CD14-positive monocyte (primary cell): ENCODE results near the gene BMPR1B. TPM values are rescaled to one million over a fixed set of nuclear protein-coding genes. Genes with fewer than 3 reads are reported as not detected.

Experiments
- DNase-seq, 3 donors: peaks; one replicate each; pipeline ENCODE4 v3.0.0-alpha.2; 2011 to 2022
- H2AFZ ChIP-seq: 2 replicates; pipeline ENCODE4 v1.6.0; 2012; ENCODE audit warnings: mild to moderate bottlenecking, low read depth, low read length, inconsistent platforms; ENCODE audit not compliant: insufficient read depth, poor library complexity, severe bottlenecking
- H3K27ac ChIP-seq, 2 donors: 1 replicate in 1 of 2; 2 replicates in 1 of 2; pipeline ENCODE4 v1.5.1; 2012 to 2013; ENCODE audit warnings: low read length in 2 of 2, control low read depth in 1 of 2, inconsistent platforms in 1 of 2, low read depth in 1 of 2, mild to moderate bottlenecking in 1 of 2
- H3K27me3 ChIP-seq, 2 donors: one replicate each; pipeline versions ENCODE4 v1.6.0 to v1.6.1; 2011 to 2013; ENCODE audit warnings: low read length in 2 of 2; ENCODE audit not compliant: control insufficient read depth in 2 of 2, insufficient read depth in 2 of 2
- H3K36me3 ChIP-seq, 2 donors: replicated peaks in 1 of 2; 1 replicate in 1 of 2; 2 replicates in 1 of 2; pipeline versions ENCODE4 v1.5.1 to v1.6.1; 2012 to 2013; ENCODE audit warnings: low read length in 2 of 2, control low read depth in 1 of 2, inconsistent platforms in 1 of 2, mild to moderate bottlenecking in 1 of 2; ENCODE audit not compliant: insufficient read depth in 2 of 2, control insufficient read depth in 1 of 2
- H3K4me1 ChIP-seq, 2 donors: 1 replicate in 1 of 2; 2 replicates in 1 of 2; pipeline versions ENCODE4 v1.5.1 to v1.6.1; 2012 to 2013; ENCODE audit warnings: low read length in 2 of 2, control low read depth in 1 of 2, inconsistent platforms in 1 of 2, mild to moderate bottlenecking in 1 of 2, moderate library complexity in 1 of 2; ENCODE audit not compliant: insufficient read depth in 2 of 2, control insufficient read depth in 1 of 2
- H3K4me2 ChIP-seq: replicated peaks from 2 replicates; pipeline ENCODE3; 2012; ENCODE audit warnings: low read length, moderate library complexity, mild to moderate bottlenecking; ENCODE audit not compliant: poor library complexity, severe bottlenecking; ENCODE audit errors: extremely low read depth
- H3K4me3 ChIP-seq, 3 experiments: fragments of 200-600 bp in 1 of 3; sonication (generic) in 1 of 3; replicated peaks in 1 of 3; 1 replicate in 2 of 3; 2 replicates in 1 of 3; pipeline ENCODE4 v1.5.1; 2011 to 2013; ENCODE audit warnings: low read length in 3 of 3, mild to moderate bottlenecking in 3 of 3, control low read depth in 2 of 3, low read depth in 2 of 3, inconsistent platforms in 1 of 3, moderate library complexity in 1 of 3
- H3K79me2 ChIP-seq: 2 replicates; pipeline ENCODE4 v1.6.0; 2012; ENCODE audit warnings: mild to moderate bottlenecking, control low read depth, inconsistent platforms, low read length, moderate library complexity; ENCODE audit not compliant: insufficient read depth
- H3K9ac ChIP-seq: 2 replicates; pipeline ENCODE4 v1.6.0; 2017; ENCODE audit warnings: low read length, mild to moderate bottlenecking; ENCODE audit not compliant: insufficient read depth, poor library complexity, severe bottlenecking
- H3K9me3 ChIP-seq, 2 donors: replicated peaks in 1 of 2; 1 replicate in 1 of 2; 2 replicates in 1 of 2; pipeline versions ENCODE4 v1.5.1 to v1.6.1; 2012 to 2013; ENCODE audit warnings: low read length in 2 of 2, control low read depth in 1 of 2; ENCODE audit not compliant: control insufficient read depth in 1 of 2, insufficient read depth in 1 of 2
- H4K20me1 ChIP-seq: 2 replicates; pipeline ENCODE4 v1.6.0; 2012; ENCODE audit warnings: mild to moderate bottlenecking, low read length, control low read depth, moderate library complexity; ENCODE audit not compliant: insufficient read depth
- H3K27ac Mint-ChIP-seq, 7 donors: one replicate each; pipeline ENCODE4 v1.8.0; 2020; ENCODE audit warnings: mild to moderate bottlenecking in 7 of 7, mixed read lengths in 7 of 7, moderate library complexity in 6 of 7, inconsistent platforms in 2 of 7
- H3K27me3 Mint-ChIP-seq, 3 donors: one replicate each; pipeline ENCODE4 v1.8.0; 2021 to 2022; ENCODE audit warnings: low read depth in 3 of 3, mild to moderate bottlenecking in 3 of 3, mixed read lengths in 3 of 3, moderate library complexity in 3 of 3, inconsistent platforms in 1 of 3
- H3K36me3 Mint-ChIP-seq, 2 donors: one replicate each; pipeline ENCODE4 v1.8.0; 2020; ENCODE audit warnings: mixed read lengths in 2 of 2, inconsistent platforms in 1 of 2, mild to moderate bottlenecking in 1 of 2
- H3K4me1 Mint-ChIP-seq: one replicate; pipeline ENCODE4 v1.8.0; 2020; ENCODE audit warnings: mild to moderate bottlenecking, mixed read lengths
- H3K4me3 Mint-ChIP-seq, 2 donors: one replicate each; pipeline ENCODE4 v1.8.0; 2020; ENCODE audit warnings: mild to moderate bottlenecking in 2 of 2, mixed read lengths in 2 of 2, moderate library complexity in 1 of 2
- H3K9me3 Mint-ChIP-seq, 7 donors: one replicate each; pipeline ENCODE4 v1.8.0; 2020 to 2022; ENCODE audit warnings: mixed read lengths in 7 of 7, mild to moderate bottlenecking in 6 of 7, moderate library complexity in 6 of 7, inconsistent platforms in 2 of 7
- CTCF ChIP-seq: fragments of 200-600 bp; IDR thresholded peaks from one replicate; pipeline ENCODE4 v1.8.0; 2022; ENCODE audit warnings: antibody characterized with exemption, mild to moderate bottlenecking
- WGBS: methylation state at CpG from one replicate; pipeline ENCODE4 v1.1.5; 2013; ENCODE audit warnings: missing lambda C conversion rate; ENCODE audit not compliant: insufficient coverage; 5-methylcytosine and 5-hydroxymethylcytosine counted together
- intact Hi-C, 2 donors: fragments of 100-400 bp; cut with micrococcal nuclease; formaldehyde crosslinking; loops; one replicate each; pipeline versions ENCODE4 v1.15.0 to v1.15.1; 2023
- polyA plus RNA-seq, 3 donors: library from polyadenylated mRNA; depleted of rRNA in 1 of 3; unstranded in 2 of 3; stranded (reverse) in 1 of 3; fragments of 300-500 nt in 2 of 3; fragments of >200 nt in 1 of 3; fragmentation: Illumina TruSeq in 2 of 3; gene quantifications; 1 replicate in 2 of 3; 2 replicates in 1 of 3; pipeline ENCODE4 v1.2.3, GENCODE V29; 2012 to 2021

Gene BMPR1B
- polyA plus RNA-seq, 3 donors: not detected

GRCh38 chr4:94744850-94745249 lies 12.9 kb upstream of the BMPR1B start:
- Histone ChIP-seq H3K4me2 (no peak overlapping the region), H3K4me1 (no peaks in the 10 kb centered on the region), H3K9me3 (no peaks in the 10 kb centered on the region), H2AFZ (no peak overlapping the region), H3K27ac (no peak overlapping the region), H3K4me3 (no peak overlapping the region), H3K36me3 (no peaks in the 10 kb centered on the region), H3K27me3 (no peaks in the 10 kb centered on the region), H3K79me2 (no peaks in the 10 kb centered on the region), H4K20me1 (no peaks in the 10 kb centered on the region), H3K9ac (no peak overlapping the region)
- Mint-ChIP-seq H3K36me3 (no peaks in the 10 kb centered on the region), H3K4me3 (no peak overlapping the region), H3K9me3 (peaks cover 0 to 2% (median 0%) of the 10 kb centered on the region in 7 donors), H3K27ac (no peak overlapping the region), H3K27me3 (peaks cover 2% of the 10 kb centered on the region in 3 donors), H3K4me1 (no peaks in the 10 kb centered on the region)
- intact Hi-C loops: no loop called here
- no peak for TF ChIP-seq CTCF
- no peak for DNase-seq
- no CpG with 5 or more reads among the region's 1 CpG for WGBS

- Mint-ChIP-seq H3K27me3 (peaks cover 2 to 5% (median 2%) of the 10 kb centered on the region in 3 donors), H3K9me3 (no peaks in the 10 kb centered on the region), H3K27ac (no peak overlapping the region), H3K4me1 (no peaks in the 10 kb centered on the region), H3K4me3 (no peak overlapping the region), H3K36me3 (no peaks in the 10 kb centered on the region)
- H3K79me2 ChIP-seq: no peaks in the 10 kb centered on the region
- no peak overlapping the region for H3K4me3 ChIP-seq
- H3K27ac ChIP-seq: no peak overlapping the region
- TF ChIP-seq CTCF: no peak
- H3K36me3 ChIP-seq: no peaks in the 10 kb centered on the region
- intact Hi-C loops: no loop called here
- H3K4me2 ChIP-seq: no peak overlapping the region
- H4K20me1 ChIP-seq: no peaks in the 10 kb centered on the region
- no peaks in the 10 kb centered on the region for H3K4me1 ChIP-seq
- no peak overlapping the region for H2AFZ ChIP-seq
- no CpG with 5 or more reads among the region's 3 CpGs for WGBS
- no peaks in the 10 kb centered on the region for H3K9me3 ChIP-seq
- DNase-seq: no peak
- H3K9ac ChIP-seq: no peak overlapping the region
- H3K27me3 ChIP-seq: no peaks in the 10 kb centered on the region
Observed at GRCh38 chr4:94746746-94747145, 11.0 kb upstream of the BMPR1B start.
